GM19351 (cell line): ENCODE measurements around the gene SYDE2.
A peak's percentile ranks its signal among the peaks of the same experiment; 100 is the strongest.

Experiments
- ATAC-seq: cut with Tn5 transposase; IDR thresholded peaks from one replicate; pipeline ENCODE4 v1.9.1; 2021; ENCODE audit warnings: mild to moderate bottlenecking, moderate library complexity; ENCODE audit not compliant: unreplicated experiment

The SYDE2 gene

DNA sequence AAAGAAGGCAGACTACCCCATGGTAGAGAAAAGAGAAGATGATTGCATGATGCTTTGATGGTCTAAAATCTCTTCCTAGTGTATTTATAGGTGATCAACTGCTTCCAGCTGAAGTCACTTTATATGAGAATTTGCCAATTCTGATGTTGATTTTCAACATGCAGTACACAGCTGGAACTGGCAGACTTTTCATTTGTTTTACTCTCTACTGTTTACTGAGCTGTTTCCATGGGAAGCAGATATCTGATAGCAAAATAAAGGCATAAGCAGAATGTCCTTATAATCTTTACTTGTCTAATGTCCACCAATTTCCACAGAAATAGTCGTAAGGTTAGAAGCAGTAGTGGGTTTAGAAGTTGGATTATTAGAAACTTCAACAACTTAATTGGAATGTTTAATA, 74.9 kb downstream of the SYDE2 start:
- ATAC-seq, result no peak

DNA sequence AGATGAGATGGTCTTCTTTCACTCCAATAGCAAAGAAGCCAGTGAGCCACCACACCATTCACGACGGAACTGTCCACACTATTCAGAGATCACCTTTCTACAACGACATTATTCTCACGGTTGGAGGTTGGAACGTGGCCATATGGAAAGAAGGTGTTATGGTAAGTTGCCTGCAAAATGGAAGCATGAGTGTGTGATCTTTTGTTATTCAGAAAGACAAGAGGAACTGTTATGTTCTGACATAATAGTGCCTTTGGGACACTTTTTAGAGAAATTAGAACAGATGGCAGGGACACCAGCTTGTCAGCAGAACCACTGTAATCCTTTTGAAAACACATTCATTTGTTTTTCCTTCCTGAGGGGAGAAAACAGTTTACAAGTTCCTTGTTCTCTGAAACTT, 76.7 kb downstream of the SYDE2 start:
- no peak for ATAC-seq

DNA sequence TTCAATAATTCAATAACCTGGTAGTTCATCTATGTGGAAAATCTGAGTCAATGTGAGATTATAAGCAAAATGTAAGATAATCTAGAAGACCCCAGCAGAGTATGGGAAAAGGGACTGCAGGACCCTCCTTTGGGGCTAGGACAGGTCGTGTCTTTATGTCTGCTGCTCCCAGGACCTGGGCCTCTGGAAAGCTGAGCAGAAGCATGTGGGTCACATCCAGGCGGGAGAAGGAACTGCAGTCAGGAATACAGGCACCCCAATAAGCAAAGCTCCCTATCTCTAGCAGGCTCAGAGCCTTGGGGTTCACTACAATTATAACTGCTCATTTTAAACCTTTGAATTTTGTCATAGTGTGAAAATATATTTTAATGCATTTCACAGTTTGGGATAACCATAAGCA, 78.6 kb downstream of the SYDE2 start:
- no peak for ATAC-seq

DNA sequence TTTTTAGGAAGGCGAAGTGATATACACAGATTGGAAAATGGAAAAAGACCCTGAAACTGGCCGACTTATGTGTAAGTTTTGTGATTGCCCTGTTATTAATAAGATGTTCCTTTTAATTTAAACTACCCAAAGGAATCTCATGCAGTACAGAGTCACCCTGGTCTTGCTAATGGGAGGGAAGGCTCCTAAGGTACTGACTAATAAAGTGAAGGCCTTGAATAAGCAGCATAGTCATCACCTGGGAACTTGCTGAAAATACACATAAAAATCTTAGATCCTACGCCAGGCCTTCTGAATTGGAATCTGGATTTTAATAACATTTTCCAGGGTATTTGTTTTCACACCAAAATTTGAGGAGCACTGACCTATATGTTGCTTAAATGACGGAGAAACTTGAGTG, 79.1 kb downstream of the SYDE2 start:
- no peak for ATAC-seq

DNA sequence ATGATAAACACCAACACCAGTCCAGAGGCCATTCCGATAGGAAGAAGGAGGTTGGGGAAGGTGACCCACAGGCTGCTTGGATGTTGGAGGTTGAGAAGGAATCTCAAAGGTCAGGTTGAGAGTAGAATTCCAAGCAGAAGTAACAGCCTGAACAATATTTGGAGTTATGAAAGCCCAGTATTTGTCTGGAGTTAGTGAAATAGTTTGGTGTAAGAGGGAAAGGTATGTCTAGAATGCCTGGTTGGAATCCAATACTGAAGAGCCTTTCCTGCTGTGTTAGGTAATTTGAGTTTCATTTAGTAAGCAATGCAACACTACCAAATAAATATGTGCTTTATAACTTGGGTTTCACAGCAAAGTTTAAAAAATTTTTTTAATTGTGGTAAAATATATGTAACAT, 82.1 kb downstream of the SYDE2 start:
- no peak for ATAC-seq

DNA sequence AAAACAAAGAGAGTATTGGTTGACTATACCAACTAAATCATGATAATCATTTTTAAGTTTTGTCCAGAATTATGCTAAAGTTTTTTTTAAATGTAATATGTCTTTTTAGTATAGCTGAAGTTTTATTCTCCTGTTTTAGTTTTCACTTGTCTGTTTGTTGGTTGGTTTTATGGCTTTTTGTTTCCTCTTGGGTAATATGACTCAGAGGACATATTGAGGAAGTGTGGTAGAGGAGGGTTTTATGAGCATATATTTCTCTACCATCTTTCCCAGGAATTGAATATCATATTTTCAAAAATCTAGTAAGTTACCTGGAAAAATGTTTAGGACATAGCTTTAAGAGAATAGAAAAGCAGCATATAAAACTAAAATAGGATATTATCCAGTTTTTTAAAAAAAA, 84.0 kb downstream of the SYDE2 start:
- no peak for ATAC-seq

DNA sequence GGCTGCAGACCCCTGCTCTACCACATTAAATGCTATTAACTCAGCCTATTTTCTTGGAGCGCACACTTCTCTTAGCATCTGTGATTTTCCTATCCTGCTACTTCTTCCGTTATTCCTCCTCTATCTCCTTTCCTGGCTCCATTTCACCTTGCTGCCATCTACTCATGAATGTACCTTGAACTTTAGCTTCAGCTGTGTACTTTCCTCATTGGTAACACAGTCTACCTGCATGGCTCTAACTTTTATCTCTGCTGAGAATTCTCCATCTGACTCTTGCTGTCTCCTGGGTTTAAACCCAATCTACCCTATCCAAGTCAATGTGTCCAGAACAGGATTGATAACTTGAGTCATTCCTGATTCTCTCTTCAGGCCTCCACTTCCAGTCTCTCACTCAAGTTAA, 84.9 kb downstream of the SYDE2 start:
- ATAC-seq, result no peak

DNA sequence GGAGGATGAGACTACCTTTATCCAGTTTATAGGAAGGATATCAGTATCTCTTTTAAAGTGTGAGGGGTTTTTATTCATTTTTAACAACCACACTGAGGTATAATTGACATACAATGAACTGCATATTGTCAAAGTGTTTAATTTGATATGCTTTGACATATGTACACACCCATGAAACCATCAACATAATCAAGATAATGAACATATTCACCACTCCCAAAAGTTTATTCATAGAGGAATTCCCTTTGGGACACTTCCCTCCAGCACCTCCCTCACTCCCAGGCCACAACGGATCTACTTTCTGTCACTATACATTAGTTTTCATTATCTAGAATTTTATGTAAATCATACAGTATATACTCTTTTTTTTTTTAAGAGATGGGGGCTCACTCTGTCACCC, 89.1 kb downstream of the SYDE2 start:
- ATAC-seq, result no peak

DNA sequence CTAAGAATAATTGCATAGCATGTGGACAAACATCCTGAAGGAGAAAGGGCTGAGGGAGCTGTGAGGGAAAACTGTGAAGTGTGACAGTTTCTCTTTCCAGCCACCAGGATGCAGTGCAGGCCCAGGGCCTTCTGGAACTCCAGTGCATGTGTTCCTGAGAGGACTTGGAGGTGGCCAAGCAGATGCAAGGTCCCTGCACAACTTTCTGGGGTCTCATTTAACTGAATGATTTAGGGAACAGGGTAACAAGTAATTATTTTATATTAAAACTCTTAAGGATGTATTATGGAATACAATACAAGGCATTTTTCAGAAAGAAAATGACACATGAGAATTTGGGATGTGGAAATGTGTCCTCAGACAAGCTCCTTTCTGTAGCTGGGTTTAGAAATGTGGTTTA, 91.3 kb downstream of the SYDE2 start:
- peak; percentile 75 for ATAC-seq
